Stimulated activated memory B cell treated with anti-CD40 and anti-IgM and Interleukin-4, amounts not matched to agents 10 μg/mL and 1 μg/mL and 100 μg/mL, for 72 hours (primary cell): ENCODE results near the gene PCNX1.
"Not testable (repeated sequence)": the region's sequence is repeated elsewhere in the genome, so short reads cannot be mapped to it uniquely, and the experiment has no call there.

Source experiments
- ATAC-seq: fragments of 150-1000 bp; cut with Tn5 transposase; 2 replicates; pipeline ENCODE4 v1.10.0; 2021
- H3K27ac Mint-ChIP-seq: one replicate; pipeline ENCODE4 v1.8.0; 2022; ENCODE audit warnings: mild to moderate bottlenecking, mixed read lengths
- H3K27me3 Mint-ChIP-seq: one replicate; pipeline ENCODE4 v1.8.0; 2022; ENCODE audit warnings: mixed read lengths
- H3K36me3 Mint-ChIP-seq: one replicate; pipeline ENCODE4 v1.8.0; 2022; ENCODE audit warnings: mixed read lengths
- H3K4me1 Mint-ChIP-seq: one replicate; pipeline ENCODE4 v1.8.0; 2022; ENCODE audit warnings: mixed read lengths
- H3K4me3 Mint-ChIP-seq: one replicate; pipeline ENCODE4 v1.8.0; 2022; ENCODE audit warnings: mild to moderate bottlenecking, moderate library complexity, mixed read lengths
- H3K9me3 Mint-ChIP-seq: one replicate; pipeline ENCODE4 v1.8.0; 2022; ENCODE audit warnings: mixed read lengths

The PCNX1 gene

GRCh38 chr14:70907176-70907995 lies at the start of gene PCNX1:
TSS of gene PCNX1 (plus strand) at chr14:70907459. CDS start at chr14:70907851, 392 bp downstream.
- peak; percentile 94 for ATAC-seq
- H3K4me3 Mint-ChIP-seq = peak within 1 kb of the TSS; percentile 95
- H3K27me3 Mint-ChIP-seq = no peaks in the 10 kb centered on the region
- H3K36me3 Mint-ChIP-seq = peaks cover 7% of the 10 kb centered on the region
- H3K27ac Mint-ChIP-seq = peak within 1 kb of the TSS; percentile 96
- H3K9me3 Mint-ChIP-seq = no peaks in the 10 kb centered on the region
- peaks cover 45% of the 10 kb centered on the region for H3K4me1 Mint-ChIP-seq

- Mint-ChIP-seq H3K4me1 (no peaks in the 10 kb centered on the region), H3K27ac (no peak overlapping the region), H3K36me3 (no peaks in the 10 kb centered on the region), H3K4me3 (no peak overlapping the region), H3K9me3 (no peaks in the 10 kb centered on the region), H3K27me3 (no peaks in the 10 kb centered on the region)
- ATAC-seq = no peak
These were observed 49.8 kb upstream of the PCNX1 start for GRCh38 chr14:70857496-70857890.

GRCh38 chr14:70858641-70859040 lies 48.6 kb upstream of the PCNX1 start:
- Mint-ChIP-seq H3K27me3 (no peaks in the 10 kb centered on the region), H3K4me1 (no peaks in the 10 kb centered on the region), H3K9me3 (no peaks in the 10 kb centered on the region), H3K36me3 (no peaks in the 10 kb centered on the region), H3K27ac (no peak overlapping the region), H3K4me3 (no peak overlapping the region)
- ATAC-seq = no peak

- not testable (repeated sequence) for ATAC-seq, H3K4me1 Mint-ChIP-seq, H3K9me3 Mint-ChIP-seq, H3K27me3 Mint-ChIP-seq, H3K27ac Mint-ChIP-seq, H3K4me3 Mint-ChIP-seq
- peaks cover 13% of the 10 kb centered on the region for H3K36me3 Mint-ChIP-seq
These were observed 40.3 kb upstream of the PCNX1 start for GRCh38 chr14:70866992-70867391.

- no peaks in the 10 kb centered on the region for H3K27me3 Mint-ChIP-seq
- H3K4me3 Mint-ChIP-seq = no peak overlapping the region
- peaks cover 13% of the 10 kb centered on the region for H3K36me3 Mint-ChIP-seq
- H3K27ac Mint-ChIP-seq = no peak overlapping the region
- peaks cover 9% of the 10 kb centered on the region for H3K9me3 Mint-ChIP-seq
- peaks cover 19% of the 10 kb centered on the region for H3K4me1 Mint-ChIP-seq
- ATAC-seq = no peak
These were observed 36.3 kb upstream of the PCNX1 start for GRCh38 chr14:70871001-70871400.

- ATAC-seq = peak; percentile 43
These were observed 35.2 kb upstream of the PCNX1 start for GRCh38 chr14:70871863-70872677.

GRCh38 chr14:70872678-70873020 lies 34.6 kb upstream of the PCNX1 start:
- peaks cover 19% of the 10 kb centered on the region for H3K4me1 Mint-ChIP-seq
- H3K27me3 Mint-ChIP-seq = no peaks in the 10 kb centered on the region
- peaks cover 13% of the 10 kb centered on the region for H3K36me3 Mint-ChIP-seq
- peak overlapping the region; percentile 70 for H3K27ac Mint-ChIP-seq
- peaks cover 9% of the 10 kb centered on the region for H3K9me3 Mint-ChIP-seq
- no peak for ATAC-seq
- H3K4me3 Mint-ChIP-seq = peak overlapping the region; percentile 64

More at GRCh38 chr14:70871863-70872677, 35.2 kb upstream of the PCNX1 start:
- peaks cover 9% of the 10 kb centered on the region for H3K9me3 Mint-ChIP-seq
- H3K4me1 Mint-ChIP-seq = peaks cover 19% of the 10 kb centered on the region
- H3K4me3 Mint-ChIP-seq = peak overlapping the region; percentile 64
- H3K27me3 Mint-ChIP-seq = no peaks in the 10 kb centered on the region
- H3K27ac Mint-ChIP-seq = peak overlapping the region; percentile 70
- H3K36me3 Mint-ChIP-seq = peaks cover 13% of the 10 kb centered on the region

GRCh38 chr14:70873627-70874026 lies 33.6 kb upstream of the PCNX1 start:
- Mint-ChIP-seq H3K27me3 (no peaks in the 10 kb centered on the region), H3K27ac (no peak overlapping the region), H3K4me3 (no peak overlapping the region), H3K9me3 (peaks cover 9% of the 10 kb centered on the region), H3K36me3 (peaks cover 13% of the 10 kb centered on the region), H3K4me1 (peaks cover 19% of the 10 kb centered on the region)
- ATAC-seq = no peak

GRCh38 chr14:70875811-70876460 lies 31.3 kb upstream of the PCNX1 start:
- not testable (repeated sequence) for H3K36me3 Mint-ChIP-seq, H3K4me3 Mint-ChIP-seq, ATAC-seq, H3K9me3 Mint-ChIP-seq, H3K27me3 Mint-ChIP-seq, H3K27ac Mint-ChIP-seq
- H3K4me1 Mint-ChIP-seq = peaks cover 20% of the 10 kb centered on the region

GRCh38 chr14:70879448-70879847 lies 27.8 kb upstream of the PCNX1 start:
- ATAC-seq = no peak
- H3K9me3 Mint-ChIP-seq = no peaks in the 10 kb centered on the region
- peaks cover 34% of the 10 kb centered on the region for H3K4me1 Mint-ChIP-seq
- H3K4me3 Mint-ChIP-seq = no peak overlapping the region
- H3K36me3 Mint-ChIP-seq = no peaks in the 10 kb centered on the region
- H3K27ac Mint-ChIP-seq = no peak overlapping the region
- H3K27me3 Mint-ChIP-seq = no peaks in the 10 kb centered on the region

GRCh38 chr14:70880888-70881287 lies 26.4 kb upstream of the PCNX1 start:
- ATAC-seq, H3K4me3 Mint-ChIP-seq, H3K36me3 Mint-ChIP-seq: not testable (repeated sequence)

GRCh38 chr14:70881549-70882177 lies 25.6 kb upstream of the PCNX1 start:
- no peak overlapping the region for H3K4me3 Mint-ChIP-seq
- peak overlapping the region; percentile 25 for H3K27ac Mint-ChIP-seq
- peak; percentile 92 for ATAC-seq
- peaks cover 49% of the 10 kb centered on the region for H3K4me1 Mint-ChIP-seq
- H3K36me3 Mint-ChIP-seq = no peaks in the 10 kb centered on the region
- H3K9me3 Mint-ChIP-seq = no peaks in the 10 kb centered on the region
- H3K27me3 Mint-ChIP-seq = no peaks in the 10 kb centered on the region

More at GRCh38 chr14:70880888-70881287, 26.4 kb upstream of the PCNX1 start:
- peaks cover 41% of the 10 kb centered on the region for H3K4me1 Mint-ChIP-seq
- not testable (repeated sequence) for H3K27me3 Mint-ChIP-seq, H3K27ac Mint-ChIP-seq, H3K9me3 Mint-ChIP-seq

GRCh38 chr14:70882776-70883492 lies 24.3 kb upstream of the PCNX1 start:
- Mint-ChIP-seq H3K27ac (no peak overlapping the region), H3K4me3 (no peak overlapping the region), H3K27me3 (no peaks in the 10 kb centered on the region), H3K4me1 (peaks cover 61% of the 10 kb centered on the region), H3K9me3 (no peaks in the 10 kb centered on the region), H3K36me3 (no peaks in the 10 kb centered on the region)
- no peak for ATAC-seq

GRCh38 chr14:70884595-70885342 lies 22.5 kb upstream of the PCNX1 start:
- no peak overlapping the region for H3K27ac Mint-ChIP-seq
- no peak overlapping the region for H3K4me3 Mint-ChIP-seq
- H3K4me1 Mint-ChIP-seq = peaks cover 61% of the 10 kb centered on the region
- H3K9me3 Mint-ChIP-seq = no peaks in the 10 kb centered on the region
- no peaks in the 10 kb centered on the region for H3K36me3 Mint-ChIP-seq
- ATAC-seq = no peak
- no peaks in the 10 kb centered on the region for H3K27me3 Mint-ChIP-seq
